BJ (cell line): ENCODE measurements around the gene SMIM31. TPM values are rescaled to one million over a fixed set of nuclear protein-coding genes. Genes with fewer than 3 reads are reported as not detected.

Experiments
- CTCF ChIA-PET: fragments of 350-600 bp; formaldehyde crosslinking; extraction: SDS; loops from one replicate; lab custom pipeline; 2021; ENCODE audit warnings: antibody characterized with exemption, inconsistent platforms; lab: Yijun Ruan, JAX
- POLR2A ChIA-PET: fragments of 300-600 bp; sonication (Branson Sonifier 250); formaldehyde crosslinking; extraction: SDS; loops from one replicate; lab custom pipeline; 2021; ENCODE audit warnings: antibody characterized with exemption; lab: Charles Lee
- DNase-seq: peaks from one replicate; pipeline ENCODE4 v3.0.0-alpha.2; 2011; ENCODE audit warnings: low read depth
- H3K27me3 ChIP-seq: 2 replicates; pipeline ENCODE4 v1.6.0; 2011; ENCODE audit warnings: low read length; ENCODE audit not compliant: control insufficient read depth, insufficient read depth
- H3K36me3 ChIP-seq: 2 replicates; pipeline ENCODE4 v1.5.1; 2011; ENCODE audit warnings: low read length; ENCODE audit not compliant: control insufficient read depth, insufficient read depth
- H3K4me3 ChIP-seq: 2 replicates; pipeline ENCODE4 v1.5.1; 2011; ENCODE audit warnings: low read depth, mild to moderate bottlenecking, control low read depth, low read length
- polyA plus RNA-seq: library from polyadenylated mRNA; depleted of rRNA; stranded (reverse); fragments of >200 nt; gene quantifications from 2 replicates; pipeline ENCODE4 v1.2.3, GENCODE V29; 2011
- TF ChIP-seq, protein P1 (sequence below): IDR thresholded peaks from 2 replicates; pipeline ENCODE4 v1.5.1; 2011; ENCODE audit warnings: low read depth, mild to moderate bottlenecking, control low read depth, inconsistent platforms, low read length, moderate library complexity; ENCODE audit not compliant: insufficient read depth

The SMIM31 gene
- polyA plus RNA-seq, 1 experiment, result not detected

GRCh38 chr4:164813554-164813953, 59.6 kb downstream of the SMIM31 start:
- Histone ChIP-seq H3K4me3 (no peak overlapping the region), H3K27me3 (no peaks in the 10 kb centered on the region), H3K36me3 (no peaks in the 10 kb centered on the region)
- CTCF ChIA-PET, result interaction anchor here (0.6 kb wide), 1 partner anchor 27 kb away, joined by 3 read pairs; no protein-coding TSS in a partner anchor
- TF ChIP-seq, protein P1, sequence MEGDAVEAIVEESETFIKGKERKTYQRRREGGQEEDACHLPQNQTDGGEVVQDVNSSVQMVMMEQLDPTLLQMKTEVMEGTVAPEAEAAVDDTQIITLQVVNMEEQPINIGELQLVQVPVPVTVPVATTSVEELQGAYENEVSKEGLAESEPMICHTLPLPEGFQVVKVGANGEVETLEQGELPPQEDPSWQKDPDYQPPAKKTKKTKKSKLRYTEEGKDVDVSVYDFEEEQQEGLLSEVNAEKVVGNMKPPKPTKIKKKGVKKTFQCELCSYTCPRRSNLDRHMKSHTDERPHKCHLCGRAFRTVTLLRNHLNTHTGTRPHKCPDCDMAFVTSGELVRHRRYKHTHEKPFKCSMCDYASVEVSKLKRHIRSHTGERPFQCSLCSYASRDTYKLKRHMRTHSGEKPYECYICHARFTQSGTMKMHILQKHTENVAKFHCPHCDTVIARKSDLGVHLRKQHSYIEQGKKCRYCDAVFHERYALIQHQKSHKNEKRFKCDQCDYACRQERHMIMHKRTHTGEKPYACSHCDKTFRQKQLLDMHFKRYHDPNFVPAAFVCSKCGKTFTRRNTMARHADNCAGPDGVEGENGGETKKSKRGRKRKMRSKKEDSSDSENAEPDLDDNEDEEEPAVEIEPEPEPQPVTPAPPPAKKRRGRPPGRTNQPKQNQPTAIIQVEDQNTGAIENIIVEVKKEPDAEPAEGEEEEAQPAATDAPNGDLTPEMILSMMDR, result no peak
- POLR2A ChIA-PET, result no interaction called here
- no peak for DNase-seq

- ChIA-PET CTCF (no interaction called here), POLR2A (no interaction called here)
Measured at GRCh38 chr4:164815711-164816110, 61.8 kb downstream of the SMIM31 start.

DNA sequence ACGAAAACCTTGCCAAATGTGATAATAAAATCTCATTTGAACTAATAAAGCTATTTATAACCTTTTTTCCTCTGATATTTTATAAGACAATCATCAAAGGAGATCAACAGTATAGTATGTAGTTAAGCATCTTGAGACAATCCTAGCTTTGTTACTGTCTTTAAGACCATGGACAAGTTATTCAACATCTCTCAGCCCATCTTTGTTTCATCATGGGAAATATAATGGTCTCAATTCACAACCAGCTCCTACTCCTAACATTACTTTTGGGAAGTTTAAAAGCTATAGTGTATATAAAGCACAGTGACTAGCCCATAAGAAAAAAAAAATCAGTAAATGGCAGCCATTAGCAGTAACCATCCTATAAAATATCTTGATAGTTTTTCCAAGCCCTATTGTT, 65.4 kb downstream of the SMIM31 start:
- ChIA-PET CTCF (interaction anchor here (1.6 kb wide), 1 partner anchor 11 kb away, joined by 4 read pairs; no protein-coding TSS in a partner anchor), POLR2A (interaction anchor here (0.6 kb wide), 1 partner anchor 109 kb away, joined by 3 read pairs; no protein-coding TSS in a partner anchor)
- TF ChIP-seq, protein P1, result no peak
- DNase-seq, result no peak
- no peaks in the 10 kb centered on the region for H3K36me3 ChIP-seq
- no peaks in the 10 kb centered on the region for H3K27me3 ChIP-seq
- no peak overlapping the region for H3K4me3 ChIP-seq

More at GRCh38 chr4:164815711-164816110, 61.8 kb downstream of the SMIM31 start:
- Histone ChIP-seq H3K4me3 (no peak overlapping the region), H3K36me3 (no peaks in the 10 kb centered on the region), H3K27me3 (no peaks in the 10 kb centered on the region)
- no peak for DNase-seq
- TF ChIP-seq, protein P1, result no peak

- POLR2A ChIA-PET, result no interaction called here
- CTCF ChIA-PET, result no interaction called here
- Histone ChIP-seq H3K36me3 (no peaks in the 10 kb centered on the region), H3K4me3 (no peak overlapping the region), H3K27me3 (no peaks in the 10 kb centered on the region)
- TF ChIP-seq, protein P1, result no peak
- DNase-seq, result no peak
Measured at GRCh38 chr4:164821711-164822110, 67.8 kb downstream of the SMIM31 start.

GRCh38 chr4:164824581-164824980, 70.7 kb downstream of the SMIM31 start:
- no peak for DNase-seq
- Histone ChIP-seq H3K27me3 (no peaks in the 10 kb centered on the region), H3K4me3 (no peak overlapping the region), H3K36me3 (no peaks in the 10 kb centered on the region)
- ChIA-PET POLR2A (no interaction called here), CTCF (no interaction called here)
- TF ChIP-seq, protein P1, result no peak
